ENCODE measurements around the gene SF3A2.
A peak's percentile ranks its signal among the peaks of the same experiment; 100 is the strongest.

SF3A2 gene

DNA sequence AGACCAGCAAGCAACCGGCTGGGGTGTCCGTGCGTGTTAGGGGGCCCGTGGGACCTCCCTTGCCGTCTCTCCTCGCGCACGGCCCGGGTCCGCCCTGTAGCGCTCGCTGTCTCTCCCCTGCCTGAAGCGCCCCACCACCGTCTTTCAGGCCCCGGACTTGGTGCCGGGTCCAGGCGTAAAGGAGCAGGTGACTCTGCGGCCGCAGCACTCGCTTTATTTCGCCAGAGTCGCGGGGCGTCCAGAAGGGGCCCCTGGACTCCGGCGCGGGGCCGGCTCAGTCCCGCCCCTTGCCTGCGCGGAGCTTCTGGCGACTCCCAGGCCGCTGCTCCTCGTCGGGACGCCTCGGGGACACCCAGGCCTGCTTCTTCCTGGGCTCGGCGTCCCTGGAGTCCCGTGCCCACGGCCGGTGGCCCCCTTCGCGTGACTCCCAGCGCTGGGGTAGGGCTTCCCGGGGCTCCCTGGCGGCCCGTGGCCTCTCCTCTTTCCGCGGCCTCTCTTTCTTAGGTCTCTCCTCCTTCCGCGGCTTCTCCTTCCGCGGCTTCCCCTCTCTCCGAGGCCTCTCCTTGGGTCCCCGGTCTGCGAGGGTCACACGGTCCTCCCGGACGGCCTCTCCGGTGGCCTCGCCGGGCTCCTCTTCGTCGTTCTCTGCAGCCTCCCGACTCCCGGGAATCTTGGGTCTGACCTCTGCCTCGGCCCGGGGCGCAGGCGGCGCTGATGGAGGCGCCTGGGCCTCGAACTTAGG is 15.6 kb downstream of the SF3A2 start:
- Histone ChIP-seq H3K27me3 (replicated peaks; ENCODE audit: control insufficient read depth, insufficient read depth, low read length) (peaks cover 15% of the 10 kb centered on the region), H3K4me1 (ENCODE audit: control insufficient read depth, insufficient read depth, low read length) (peaks cover 7% of the 10 kb centered on the region), H3K4me3 (ENCODE audit: low read length) (no peak overlapping the region), H3K9ac (ENCODE audit: low read length) (no peak overlapping the region), H3K9me3 (ENCODE audit: control insufficient read depth, low read length) (no peaks in the 10 kb centered on the region), H3K36me3 (ENCODE audit: control insufficient read depth, insufficient read depth, low read length, severe bottlenecking) (peaks cover 7% of the 10 kb centered on the region)
- no peak for DNase-seq (ENCODE audit: low read depth)

GRCh38 chr19:2252797-2253105 is 16.1 kb downstream of the SF3A2 start:
- Histone ChIP-seq H3K36me3 (ENCODE audit: control insufficient read depth, insufficient read depth, low read length, severe bottlenecking) (peaks cover 3% of the 10 kb centered on the region), H3K27me3 (replicated peaks; ENCODE audit: control insufficient read depth, insufficient read depth, low read length) (peaks cover 15% of the 10 kb centered on the region), H3K4me1 (ENCODE audit: control insufficient read depth, insufficient read depth, low read length) (peaks cover 7% of the 10 kb centered on the region), H3K9ac (ENCODE audit: low read length) (no peak overlapping the region), H3K9me3 (ENCODE audit: control insufficient read depth, low read length) (no peaks in the 10 kb centered on the region), H3K4me3 (ENCODE audit: low read length) (no peak overlapping the region)
- DNase-seq (ENCODE audit: low read depth) = no peak

DNA sequence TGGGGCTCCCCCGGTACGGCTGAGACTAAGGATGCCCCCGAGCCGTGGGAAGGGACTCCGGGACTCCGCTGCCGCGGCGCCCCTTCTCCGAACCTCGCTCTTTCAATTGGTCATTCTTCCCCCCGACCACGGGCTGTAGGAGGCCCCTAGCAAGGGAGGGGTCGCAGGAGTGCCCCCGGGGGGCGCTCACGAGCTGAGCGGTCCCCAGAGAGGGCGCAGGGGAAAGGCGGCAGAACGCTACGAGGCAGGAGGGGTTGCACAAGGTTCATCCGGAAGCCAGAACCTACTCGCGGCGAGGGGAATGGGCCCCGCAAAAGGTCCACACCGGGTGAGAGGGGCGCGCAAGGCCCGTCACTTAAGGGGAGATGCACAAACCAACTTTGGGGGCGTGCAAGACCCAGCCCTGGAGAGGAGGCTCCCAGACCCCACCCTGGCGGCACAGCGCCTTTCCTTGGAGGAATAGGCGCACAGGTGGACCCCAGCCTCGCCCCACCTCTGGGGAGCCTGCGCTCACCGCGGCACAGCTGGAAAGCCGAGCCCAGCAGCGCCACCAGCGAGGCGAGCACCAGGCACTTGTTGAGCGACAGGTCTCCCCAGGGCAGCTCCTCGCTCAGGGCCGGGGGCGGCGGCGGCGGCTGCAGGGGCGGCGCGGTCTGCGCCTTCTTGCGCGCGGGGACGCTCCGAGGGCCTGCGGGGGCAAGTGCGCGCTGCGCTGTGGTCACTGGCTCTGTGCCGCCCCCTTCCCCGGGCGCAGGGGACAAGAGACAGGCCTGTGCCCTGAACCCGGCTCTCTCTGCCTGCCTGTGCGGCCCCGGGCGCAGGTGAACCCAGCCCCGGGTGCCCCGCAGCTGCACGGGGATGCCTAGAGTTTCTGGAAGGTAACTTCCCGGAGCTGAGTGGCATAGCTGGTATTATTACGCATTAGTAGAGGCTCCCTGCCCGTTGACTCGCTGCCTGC is 16.8 kb downstream of the SF3A2 start:
- Histone ChIP-seq H3K27me3 (replicated peaks; ENCODE audit: control insufficient read depth, insufficient read depth, low read length) (peaks cover 15% of the 10 kb centered on the region), H3K9ac (ENCODE audit: low read length) (no peak overlapping the region), H3K9me3 (ENCODE audit: control insufficient read depth, low read length) (no peaks in the 10 kb centered on the region), H3K36me3 (ENCODE audit: control insufficient read depth, insufficient read depth, low read length, severe bottlenecking) (peaks cover 3% of the 10 kb centered on the region), H3K4me3 (ENCODE audit: low read length) (no peak overlapping the region), H3K4me1 (ENCODE audit: control insufficient read depth, insufficient read depth, low read length) (peaks cover 7% of the 10 kb centered on the region)
- DNase-seq (ENCODE audit: low read depth) = no peak

DNA sequence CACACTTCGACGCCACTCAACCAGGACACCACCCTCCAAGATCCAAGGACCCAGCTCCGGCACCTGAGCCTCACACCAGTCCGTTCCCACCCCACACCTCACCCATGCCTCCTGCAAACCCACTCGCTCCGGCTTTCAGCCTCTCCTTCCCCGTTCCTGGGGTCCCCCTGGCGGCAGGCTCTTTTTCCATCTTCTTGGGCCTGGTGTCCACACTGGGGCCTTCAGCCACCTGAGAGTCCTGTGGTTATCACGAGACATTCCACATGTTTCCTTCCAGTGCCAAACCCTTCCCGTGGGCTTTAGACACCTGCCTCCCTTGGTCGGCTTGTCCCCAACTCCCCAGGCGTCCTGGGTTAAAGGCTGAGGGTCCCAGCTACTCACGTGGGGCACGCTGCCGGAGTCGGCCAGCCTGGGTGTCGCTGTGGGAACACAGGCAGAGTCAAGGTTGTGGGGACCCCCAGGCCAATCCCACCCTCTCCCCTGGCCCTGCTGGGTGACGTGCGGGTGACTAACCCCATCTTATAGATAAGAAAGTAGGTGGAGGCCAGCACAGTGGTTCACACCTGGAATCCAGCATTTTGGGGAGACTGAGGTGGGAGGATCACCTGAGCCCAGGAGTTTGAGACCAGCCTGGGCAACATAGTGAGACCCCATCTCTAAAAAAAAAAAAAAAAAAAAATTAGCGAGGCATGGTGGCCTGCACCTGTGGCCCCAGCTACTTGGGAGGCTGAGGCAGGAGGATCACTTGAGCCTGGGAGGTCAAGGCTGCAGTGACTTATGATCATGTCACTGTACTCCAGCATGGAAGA is 17.6 kb downstream of the SF3A2 start:
- Histone ChIP-seq H3K36me3 (ENCODE audit: control insufficient read depth, insufficient read depth, low read length, severe bottlenecking) (peaks cover under 1% of the 10 kb centered on the region), H3K4me3 (ENCODE audit: low read length) (no peak overlapping the region), H3K9me3 (ENCODE audit: control insufficient read depth, low read length) (no peaks in the 10 kb centered on the region), H3K27me3 (replicated peaks; ENCODE audit: control insufficient read depth, insufficient read depth, low read length) (peaks cover 15% of the 10 kb centered on the region), H3K9ac (ENCODE audit: low read length) (no peak overlapping the region), H3K4me1 (ENCODE audit: control insufficient read depth, insufficient read depth, low read length) (peaks cover 7% of the 10 kb centered on the region)
- peak; percentile 66 for DNase-seq (ENCODE audit: low read depth)

- no peak overlapping the region for H3K4me3 ChIP-seq (ENCODE audit: low read length)
- no peak overlapping the region for H3K9ac ChIP-seq (ENCODE audit: low read length)
- DNase-seq (ENCODE audit: low read depth) = no peak
- no peaks in the 10 kb centered on the region for H3K9me3 ChIP-seq (ENCODE audit: control insufficient read depth, low read length)
- H3K4me1 ChIP-seq (ENCODE audit: control insufficient read depth, insufficient read depth, low read length) = peaks cover 10% of the 10 kb centered on the region
- peaks cover 15% of the 10 kb centered on the region for H3K27me3 ChIP-seq (replicated peaks; ENCODE audit: control insufficient read depth, insufficient read depth, low read length)
- no peaks in the 10 kb centered on the region for H3K36me3 ChIP-seq (ENCODE audit: control insufficient read depth, insufficient read depth, low read length, severe bottlenecking)
Measured at GRCh38 chr19:2255112-2255845, 18.7 kb downstream of the SF3A2 start.

DNA sequence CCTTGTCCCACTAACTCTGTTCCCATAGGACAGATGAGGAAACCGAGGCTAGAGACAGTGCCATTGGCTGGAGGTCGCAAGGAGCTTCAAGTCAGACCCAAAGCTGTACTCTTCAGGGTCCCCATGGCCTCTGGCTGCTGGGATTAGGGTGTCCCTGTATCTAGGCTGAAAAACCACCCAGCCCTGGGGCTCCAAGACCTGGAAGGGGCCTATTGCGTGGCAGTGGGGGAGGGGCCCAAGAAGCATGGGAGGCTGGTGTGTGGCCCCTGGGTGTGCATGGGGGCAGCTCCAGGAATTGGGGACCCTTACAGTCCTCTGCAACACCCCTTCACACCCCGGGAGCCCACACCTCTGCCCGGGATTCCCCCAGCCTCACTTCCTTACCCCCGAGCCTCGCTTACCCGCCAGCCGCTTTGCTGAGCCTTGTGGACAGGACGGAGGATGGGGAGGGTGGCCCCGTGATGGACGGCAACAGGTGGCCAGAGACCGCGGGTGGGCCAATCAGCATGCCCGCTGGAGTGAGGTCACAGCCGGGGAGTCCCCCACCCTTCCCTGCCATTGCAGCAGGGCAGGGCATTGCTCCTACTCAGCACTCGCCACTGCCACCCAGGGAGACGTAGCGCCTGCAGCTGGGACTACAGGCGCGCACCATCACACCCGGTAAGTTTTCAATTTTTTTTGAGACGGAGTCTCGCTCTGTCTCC is 19.5 kb downstream of the SF3A2 start, which contains the start of gene JSRP1:
Gene JSRP1 (minus strand): TSS at position 436 of the 704 bp plus-strand sequence. CDS start 1,103 bp downstream, outside the sequence.
- H3K4me1 ChIP-seq (ENCODE audit: control insufficient read depth, insufficient read depth, low read length) = peaks cover 13% of the 10 kb centered on the region
- no peaks in the 10 kb centered on the region for H3K9me3 ChIP-seq (ENCODE audit: control insufficient read depth, low read length)
- no peak within 1 kb of the TSS for H3K4me3 ChIP-seq (ENCODE audit: low read length)
- no peak for DNase-seq (ENCODE audit: low read depth)
- peaks cover 15% of the 10 kb centered on the region for H3K27me3 ChIP-seq (replicated peaks; ENCODE audit: control insufficient read depth, insufficient read depth, low read length)
- no peaks in the 10 kb centered on the region for H3K36me3 ChIP-seq (ENCODE audit: control insufficient read depth, insufficient read depth, low read length, severe bottlenecking)
- no peak within 1 kb of the TSS for H3K9ac ChIP-seq (ENCODE audit: low read length)

GRCh38 chr19:2259336-2259735 is 22.7 kb downstream of the SF3A2 start:
- no peaks in the 10 kb centered on the region for H3K9me3 ChIP-seq (ENCODE audit: control insufficient read depth, low read length)

GRCh38 chr19:2260341-2260805 is 23.7 kb downstream of the SF3A2 start:
- Histone ChIP-seq H3K4me1 (ENCODE audit: control insufficient read depth, insufficient read depth, low read length) (peaks cover 6% of the 10 kb centered on the region), H3K9me3 (ENCODE audit: control insufficient read depth, low read length) (no peaks in the 10 kb centered on the region), H3K27me3 (replicated peaks; ENCODE audit: control insufficient read depth, insufficient read depth, low read length) (no peaks in the 10 kb centered on the region), H3K4me3 (ENCODE audit: low read length) (peak overlapping the region; percentile 52), H3K9ac (ENCODE audit: low read length) (no peak overlapping the region), H3K36me3 (ENCODE audit: control insufficient read depth, insufficient read depth, low read length, severe bottlenecking) (no peaks in the 10 kb centered on the region)
- no peak for DNase-seq (ENCODE audit: low read depth)

More at GRCh38 chr19:2259336-2259735, 22.7 kb downstream of the SF3A2 start:
- H3K36me3 ChIP-seq (ENCODE audit: control insufficient read depth, insufficient read depth, low read length, severe bottlenecking) = no peaks in the 10 kb centered on the region
- peaks cover 6% of the 10 kb centered on the region for H3K4me1 ChIP-seq (ENCODE audit: control insufficient read depth, insufficient read depth, low read length)
- H3K27me3 ChIP-seq (replicated peaks; ENCODE audit: control insufficient read depth, insufficient read depth, low read length) = no peaks in the 10 kb centered on the region
- DNase-seq (ENCODE audit: low read depth) = no peak
- H3K9ac ChIP-seq (ENCODE audit: low read length) = no peak overlapping the region
- no peak overlapping the region for H3K4me3 ChIP-seq (ENCODE audit: low read length)

GRCh38 chr19:2261438-2262172 is 25.0 kb downstream of the SF3A2 start:
- DNase-seq (ENCODE audit: low read depth) = peak; percentile 35
- Histone ChIP-seq H3K4me3 (ENCODE audit: low read length) (no peak overlapping the region), H3K9ac (ENCODE audit: low read length) (no peak overlapping the region), H3K27me3 (replicated peaks; ENCODE audit: control insufficient read depth, insufficient read depth, low read length) (no peaks in the 10 kb centered on the region), H3K9me3 (ENCODE audit: control insufficient read depth, low read length) (no peaks in the 10 kb centered on the region), H3K4me1 (ENCODE audit: control insufficient read depth, insufficient read depth, low read length) (peaks cover 10% of the 10 kb centered on the region), H3K36me3 (ENCODE audit: control insufficient read depth, insufficient read depth, low read length, severe bottlenecking) (no peaks in the 10 kb centered on the region)
